ENCODE data around the gene MAP7D2.
"Not testable (repeated sequence)": the region's sequence is repeated elsewhere in the genome, so short reads cannot be mapped to it uniquely, and the experiment has no call there.

Gene MAP7D2

GRCh38 chrX:20132666-20133065 is 16.0 kb upstream of the MAP7D2 start:
- no peak overlapping the region for H3K4me3 ChIP-seq (ENCODE audit: low read length)
- TF ChIP-seq CTCF (IDR thresholded peaks at IDR 0.05; ENCODE audit: insufficient read depth, low read depth, low read length, missing control alignments) = no peak
- no peak for DNase-seq (ENCODE audit: low read depth)

GRCh38 chrX:20130357-20130756 is 13.7 kb upstream of the MAP7D2 start:
- DNase-seq (ENCODE audit: low read depth) = no peak
- TF ChIP-seq CTCF (IDR thresholded peaks at IDR 0.05; ENCODE audit: insufficient read depth, low read depth, low read length, missing control alignments) = no peak
- H3K4me3 ChIP-seq (ENCODE audit: low read length) = no peak overlapping the region

DNA sequence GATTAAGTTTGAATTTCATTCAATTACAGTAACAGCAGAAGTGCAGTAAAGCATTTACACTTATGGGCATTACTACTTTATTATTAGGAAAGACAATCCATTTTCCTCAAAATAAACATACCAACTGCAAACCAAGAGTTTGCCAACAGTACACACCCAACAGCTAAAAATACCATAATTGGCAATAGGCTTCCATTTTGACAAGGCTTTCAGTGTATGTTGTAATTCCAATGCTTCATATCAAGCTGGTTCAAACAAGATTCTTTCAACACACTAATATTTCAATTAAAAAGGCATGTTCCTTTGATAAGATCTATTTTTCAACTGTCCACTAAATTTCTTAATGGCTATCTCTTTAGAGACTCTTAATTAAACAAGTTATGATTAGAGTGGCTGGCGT is 12.8 kb upstream of the MAP7D2 start:
- H3K4me3 ChIP-seq (ENCODE audit: low read length) = no peak overlapping the region
- DNase-seq (ENCODE audit: low read depth) = no peak
- no peak for TF ChIP-seq CTCF (IDR thresholded peaks at IDR 0.05; ENCODE audit: insufficient read depth, low read depth, low read length, missing control alignments)

DNA sequence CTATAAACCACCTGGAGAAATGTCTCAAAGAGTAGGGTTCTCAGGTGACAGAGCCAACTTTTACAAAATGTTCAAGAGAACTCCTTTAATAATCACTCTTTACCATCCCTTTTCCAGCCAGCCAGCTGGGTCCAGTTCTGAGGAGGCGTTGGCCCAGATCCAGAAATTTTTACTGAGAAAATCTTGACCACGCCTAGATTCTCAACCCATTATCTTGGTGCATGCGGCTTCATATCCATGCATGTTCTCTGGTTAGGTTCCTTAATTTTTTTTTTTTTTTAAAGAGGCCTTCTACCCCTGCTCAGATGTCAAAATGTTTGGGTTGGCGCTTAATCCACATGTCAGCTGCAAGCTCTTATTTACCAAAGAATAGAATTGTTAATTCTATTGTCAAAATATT is 12.0 kb upstream of the MAP7D2 start:
- DNase-seq (ENCODE audit: low read depth) = no peak
- no peak for TF ChIP-seq CTCF (IDR thresholded peaks at IDR 0.05; ENCODE audit: insufficient read depth, low read depth, low read length, missing control alignments)
- no peak overlapping the region for H3K4me3 ChIP-seq (ENCODE audit: low read length)

DNA sequence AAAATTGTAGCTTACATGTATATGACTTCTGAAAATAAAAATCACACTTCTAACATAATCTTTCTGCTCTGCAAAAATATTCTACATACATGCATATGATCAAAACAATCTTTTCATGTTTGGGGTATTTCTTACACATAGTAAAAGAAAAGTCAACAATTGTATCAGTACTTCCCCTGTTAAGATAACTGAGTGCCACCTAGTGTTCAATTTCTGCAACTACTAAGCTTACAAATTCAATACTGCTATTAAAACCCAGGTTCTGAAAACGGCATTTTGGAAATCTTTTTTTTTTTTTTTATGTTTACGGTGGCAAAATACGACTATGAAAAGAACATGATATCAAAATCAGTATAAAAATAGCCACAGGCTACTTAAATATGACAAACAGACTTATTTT is 10.7 kb upstream of the MAP7D2 start:
- DNase-seq (ENCODE audit: low read depth); H3K4me3 ChIP-seq (ENCODE audit: low read length): not testable (repeated sequence)
- TF ChIP-seq CTCF (IDR thresholded peaks at IDR 0.05; ENCODE audit: insufficient read depth, low read depth, low read length, missing control alignments) = peak; percentile 7

GRCh38 chrX:20126833-20127232 is 10.1 kb upstream of the MAP7D2 start:
- DNase-seq (ENCODE audit: low read depth); H3K4me3 ChIP-seq (ENCODE audit: low read length): not testable (repeated sequence)

DNA sequence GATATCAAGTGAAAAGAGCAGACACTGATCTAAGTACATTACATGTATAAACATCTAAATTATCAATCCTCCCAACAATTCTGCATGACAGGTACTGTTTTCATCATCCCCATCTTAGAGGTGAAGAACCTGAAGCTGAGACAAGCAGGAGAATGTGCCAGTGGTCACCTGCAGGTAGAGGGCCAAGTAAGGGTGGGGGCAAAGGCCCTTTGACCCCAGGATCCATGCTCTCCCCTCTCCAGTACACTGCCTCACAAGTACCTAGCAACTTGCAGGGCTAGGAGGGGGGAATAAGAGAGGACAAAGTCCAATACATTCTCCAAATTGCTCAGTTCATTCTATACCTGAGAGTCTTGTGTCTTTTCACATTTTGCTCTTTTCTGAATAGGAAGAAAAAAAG is 8.3 kb upstream of the MAP7D2 start:
- no peak for DNase-seq (ENCODE audit: low read depth)
- no peak overlapping the region for H3K4me3 ChIP-seq (ENCODE audit: low read length)

More for the DNA sequence above, 8.3 kb upstream of the MAP7D2 start:
- no peak for TF ChIP-seq CTCF (IDR thresholded peaks at IDR 0.05; ENCODE audit: insufficient read depth, low read depth, low read length, missing control alignments)

All from epithelial cell of esophagus (primary cell).